Measurements from ENCODE around the gene HRH2.

DNA sequence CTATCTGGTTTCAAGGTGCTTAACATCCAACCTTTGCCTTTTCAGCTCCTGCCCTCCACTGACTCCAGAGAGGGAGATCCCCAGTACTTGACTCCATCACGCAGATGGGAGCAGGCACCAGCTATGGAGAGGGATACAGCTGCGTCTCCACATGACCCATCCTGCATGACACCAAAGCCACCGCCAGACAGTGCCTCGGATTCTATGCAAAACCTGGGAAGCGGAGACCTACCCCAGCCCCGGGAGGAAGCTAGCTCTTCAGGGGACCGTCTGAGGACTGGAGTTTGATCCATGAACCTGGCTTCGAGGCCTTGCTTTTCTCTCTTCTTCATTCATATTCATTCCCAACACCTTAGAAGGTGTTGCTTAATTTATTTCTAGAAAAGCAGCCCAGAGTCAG lies 24.8 kb downstream of the HRH2 start:
- TF ChIP-seq, protein P1, sequence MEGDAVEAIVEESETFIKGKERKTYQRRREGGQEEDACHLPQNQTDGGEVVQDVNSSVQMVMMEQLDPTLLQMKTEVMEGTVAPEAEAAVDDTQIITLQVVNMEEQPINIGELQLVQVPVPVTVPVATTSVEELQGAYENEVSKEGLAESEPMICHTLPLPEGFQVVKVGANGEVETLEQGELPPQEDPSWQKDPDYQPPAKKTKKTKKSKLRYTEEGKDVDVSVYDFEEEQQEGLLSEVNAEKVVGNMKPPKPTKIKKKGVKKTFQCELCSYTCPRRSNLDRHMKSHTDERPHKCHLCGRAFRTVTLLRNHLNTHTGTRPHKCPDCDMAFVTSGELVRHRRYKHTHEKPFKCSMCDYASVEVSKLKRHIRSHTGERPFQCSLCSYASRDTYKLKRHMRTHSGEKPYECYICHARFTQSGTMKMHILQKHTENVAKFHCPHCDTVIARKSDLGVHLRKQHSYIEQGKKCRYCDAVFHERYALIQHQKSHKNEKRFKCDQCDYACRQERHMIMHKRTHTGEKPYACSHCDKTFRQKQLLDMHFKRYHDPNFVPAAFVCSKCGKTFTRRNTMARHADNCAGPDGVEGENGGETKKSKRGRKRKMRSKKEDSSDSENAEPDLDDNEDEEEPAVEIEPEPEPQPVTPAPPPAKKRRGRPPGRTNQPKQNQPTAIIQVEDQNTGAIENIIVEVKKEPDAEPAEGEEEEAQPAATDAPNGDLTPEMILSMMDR (IDR thresholded peaks at IDR 0.05) = no peak
- TF ChIP-seq POLR2A (IDR thresholded peaks at IDR 0.05) = no peak
